ENCODE data around the gene ABCG1. TPM values are rescaled to one million over a fixed set of nuclear protein-coding genes. Genes with fewer than 3 reads are reported as not detected.

The ABCG1 gene
- total RNA-seq, 6 experiments from 2014 or later: 3.3 to 9.8 (median 4.8) TPM

GRCh38 chr21:42228709-42229220, 9.8 kb downstream of the ABCG1 start:
- no peak for TF ChIP-seq POLR2A (IDR thresholded peaks at IDR 0.05)
- TF ChIP-seq, protein P1, sequence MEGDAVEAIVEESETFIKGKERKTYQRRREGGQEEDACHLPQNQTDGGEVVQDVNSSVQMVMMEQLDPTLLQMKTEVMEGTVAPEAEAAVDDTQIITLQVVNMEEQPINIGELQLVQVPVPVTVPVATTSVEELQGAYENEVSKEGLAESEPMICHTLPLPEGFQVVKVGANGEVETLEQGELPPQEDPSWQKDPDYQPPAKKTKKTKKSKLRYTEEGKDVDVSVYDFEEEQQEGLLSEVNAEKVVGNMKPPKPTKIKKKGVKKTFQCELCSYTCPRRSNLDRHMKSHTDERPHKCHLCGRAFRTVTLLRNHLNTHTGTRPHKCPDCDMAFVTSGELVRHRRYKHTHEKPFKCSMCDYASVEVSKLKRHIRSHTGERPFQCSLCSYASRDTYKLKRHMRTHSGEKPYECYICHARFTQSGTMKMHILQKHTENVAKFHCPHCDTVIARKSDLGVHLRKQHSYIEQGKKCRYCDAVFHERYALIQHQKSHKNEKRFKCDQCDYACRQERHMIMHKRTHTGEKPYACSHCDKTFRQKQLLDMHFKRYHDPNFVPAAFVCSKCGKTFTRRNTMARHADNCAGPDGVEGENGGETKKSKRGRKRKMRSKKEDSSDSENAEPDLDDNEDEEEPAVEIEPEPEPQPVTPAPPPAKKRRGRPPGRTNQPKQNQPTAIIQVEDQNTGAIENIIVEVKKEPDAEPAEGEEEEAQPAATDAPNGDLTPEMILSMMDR (IDR thresholded peaks at IDR 0.05): no peak
- DNase-seq: no peak
- no peaks in the 10 kb centered on the region for H3K27me3 ChIP-seq
- no peaks in the 10 kb centered on the region for H3K9me3 ChIP-seq
- no peak overlapping the region for H3K27ac ChIP-seq
- no peaks in the 10 kb centered on the region for H3K36me3 ChIP-seq
- no peak overlapping the region for H3K4me3 ChIP-seq
- WGBS (ENCODE audit: insufficient coverage, low coverage, low lambda C conversion rate, missing lambda C conversion rate): 42% methylated on average over 2 of the region's 11 CpGs
- H3K4me1 ChIP-seq: peaks cover 0 to 13% (median 5%) of the 10 kb centered on the region in 4 donors
- ATAC-seq: no peak
- intact Hi-C loops (cut with DNase I): no loop called here

- TF ChIP-seq, protein P1 (IDR thresholded peaks at IDR 0.05): no peak
- TF ChIP-seq POLR2A (IDR thresholded peaks at IDR 0.05): no peak
- H3K27ac ChIP-seq: no peak overlapping the region
- no peak for ATAC-seq
- intact Hi-C loops (cut with DNase I): no loop called here
- no peaks in the 10 kb centered on the region for H3K9me3 ChIP-seq
- H3K4me1 ChIP-seq: peaks cover 0 to 21% (median 11%) of the 10 kb centered on the region in 4 donors
- no peak overlapping the region for H3K4me3 ChIP-seq
- no peaks in the 10 kb centered on the region for H3K36me3 ChIP-seq
- DNase-seq: no peak
- 72% methylated on average over 5 of the region's 7 CpGs for WGBS (ENCODE audit: insufficient coverage, low coverage, low lambda C conversion rate, missing lambda C conversion rate)
- H3K27me3 ChIP-seq: no peaks in the 10 kb centered on the region
Measured at GRCh38 chr21:42229676-42230075, 10.7 kb downstream of the ABCG1 start.

DNA sequence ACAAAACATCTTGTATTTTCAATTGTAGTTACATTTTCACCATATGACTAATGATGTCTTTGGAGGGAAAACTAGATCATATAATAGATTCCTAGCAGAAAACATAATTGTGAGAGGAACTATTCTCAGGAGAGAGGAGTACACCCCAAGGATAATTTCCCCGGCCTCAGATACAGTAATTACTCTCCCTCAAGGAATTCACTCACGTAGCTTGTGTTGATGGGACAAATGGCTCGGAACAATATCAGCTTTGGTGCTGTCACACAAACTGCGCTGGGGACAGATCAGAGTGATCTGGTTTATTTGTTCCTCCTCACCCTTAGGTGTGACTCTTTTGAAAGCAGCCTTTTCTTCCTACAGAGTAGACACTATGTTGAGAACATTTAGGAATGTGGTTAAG, 11.2 kb downstream of the ABCG1 start:
- TF ChIP-seq POLR2A (IDR thresholded peaks at IDR 0.05): no peak
- TF ChIP-seq, protein P1 (IDR thresholded peaks at IDR 0.05): no peak
- ATAC-seq (no peak), DNase-seq (no peak)
- no peaks in the 10 kb centered on the region for H3K9me3 ChIP-seq
- peaks cover 0 to 25% (median 12%) of the 10 kb centered on the region in 4 donors for H3K4me1 ChIP-seq
- H3K27ac ChIP-seq: peak overlapping the region in 1 of 3 donors; percentile 8
- intact Hi-C loops (cut with DNase I): no loop called here
- no peaks in the 10 kb centered on the region for H3K36me3 ChIP-seq
- no peaks in the 10 kb centered on the region for H3K27me3 ChIP-seq
- WGBS (ENCODE audit: insufficient coverage, low coverage, low lambda C conversion rate, missing lambda C conversion rate): 88% methylated on average over 4 of the region's 4 CpGs
- no peak overlapping the region for H3K4me3 ChIP-seq

- no peak overlapping the region for H3K4me3 ChIP-seq
- no peak for TF ChIP-seq POLR2A (IDR thresholded peaks at IDR 0.05)
- TF ChIP-seq, protein P1 (IDR thresholded peaks at IDR 0.05): no peak
- H3K9me3 ChIP-seq: no peaks in the 10 kb centered on the region
- DNase-seq (no peak), ATAC-seq (no peak)
- 78% methylated on average over 10 of the region's 13 CpGs for WGBS (ENCODE audit: insufficient coverage, low coverage, low lambda C conversion rate, missing lambda C conversion rate)
- no peaks in the 10 kb centered on the region for H3K27me3 ChIP-seq
- no peaks in the 10 kb centered on the region for H3K36me3 ChIP-seq
- peaks cover 0 to 30% (median 13%) of the 10 kb centered on the region in 4 donors for H3K4me1 ChIP-seq
- peak overlapping the region in 2 of 3 donors; percentile 8 to 29 for H3K27ac ChIP-seq
- intact Hi-C loops (cut with DNase I): no loop called here
Measured at GRCh38 chr21:42230636-42231035, 11.7 kb downstream of the ABCG1 start.
